Measurements from ENCODE around the gene LBR. TPM values are rescaled to one million over a fixed set of nuclear protein-coding genes. Genes with fewer than 3 reads are reported as not detected.

Gene LBR
- total RNA-seq, 1 donor = 25.3 TPM

DNA sequence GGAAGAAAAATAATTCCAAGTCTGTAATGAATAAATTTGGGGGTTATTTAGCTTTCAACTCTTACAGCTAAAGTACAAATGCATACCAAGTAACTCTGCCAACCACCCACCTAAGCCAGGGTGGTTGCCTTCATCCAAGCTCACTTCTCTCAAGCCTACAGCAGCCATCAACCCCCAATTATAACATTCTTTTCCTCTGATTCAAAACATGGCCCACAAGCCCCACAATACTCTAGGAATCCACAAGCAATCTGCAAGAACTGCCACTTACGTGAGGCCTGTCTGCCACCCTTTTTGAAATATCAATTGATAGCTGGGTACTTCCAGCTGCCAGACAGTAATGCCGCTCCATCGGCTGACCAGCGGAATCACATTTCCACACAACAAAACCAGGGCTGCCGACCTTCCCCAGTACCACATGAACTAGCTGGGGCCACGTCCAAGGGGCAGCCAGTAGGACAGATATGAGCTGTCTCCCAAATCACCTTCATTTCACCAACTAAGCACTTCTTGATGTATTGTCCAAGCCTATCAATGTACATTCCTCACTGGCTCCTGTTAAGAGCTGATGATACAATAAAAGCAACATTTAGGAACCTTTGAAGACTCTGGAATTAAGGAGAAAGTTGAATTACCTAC lies 3.2 kb downstream of the LBR start:
- peak; percentile 83 for DNase-seq (ENCODE audit: insufficient read length, low spot score, missing footprints)
- H2AFZ ChIP-seq (ENCODE audit: low read length) = peak overlapping the region; percentile 26
- peak overlapping the region; percentile 91 for H3K4me3 ChIP-seq (ENCODE audit: insufficient read depth, low read length)
- peaks cover 77% of the 10 kb centered on the region for H3K79me2 ChIP-seq (ENCODE audit: insufficient read depth, low read length)
- peak overlapping the region; percentile 94 for H3K4me2 ChIP-seq (ENCODE audit: insufficient read depth, low read length)
- peaks cover 47% of the 10 kb centered on the region for H3K4me1 ChIP-seq (ENCODE audit: insufficient read depth, low read length)
- no peaks in the 10 kb centered on the region for H3K27me3 ChIP-seq (ENCODE audit: insufficient read depth, low read length)
- H3K27ac ChIP-seq (ENCODE audit: low read depth, low read length) = peak overlapping the region; percentile 95
- H3K9me3 ChIP-seq (ENCODE audit: low read depth, low read length) = no peaks in the 10 kb centered on the region
- H4K20me1 ChIP-seq (ENCODE audit: insufficient read depth, low read length) = peaks cover 10% of the 10 kb centered on the region
- TF ChIP-seq, protein P1, sequence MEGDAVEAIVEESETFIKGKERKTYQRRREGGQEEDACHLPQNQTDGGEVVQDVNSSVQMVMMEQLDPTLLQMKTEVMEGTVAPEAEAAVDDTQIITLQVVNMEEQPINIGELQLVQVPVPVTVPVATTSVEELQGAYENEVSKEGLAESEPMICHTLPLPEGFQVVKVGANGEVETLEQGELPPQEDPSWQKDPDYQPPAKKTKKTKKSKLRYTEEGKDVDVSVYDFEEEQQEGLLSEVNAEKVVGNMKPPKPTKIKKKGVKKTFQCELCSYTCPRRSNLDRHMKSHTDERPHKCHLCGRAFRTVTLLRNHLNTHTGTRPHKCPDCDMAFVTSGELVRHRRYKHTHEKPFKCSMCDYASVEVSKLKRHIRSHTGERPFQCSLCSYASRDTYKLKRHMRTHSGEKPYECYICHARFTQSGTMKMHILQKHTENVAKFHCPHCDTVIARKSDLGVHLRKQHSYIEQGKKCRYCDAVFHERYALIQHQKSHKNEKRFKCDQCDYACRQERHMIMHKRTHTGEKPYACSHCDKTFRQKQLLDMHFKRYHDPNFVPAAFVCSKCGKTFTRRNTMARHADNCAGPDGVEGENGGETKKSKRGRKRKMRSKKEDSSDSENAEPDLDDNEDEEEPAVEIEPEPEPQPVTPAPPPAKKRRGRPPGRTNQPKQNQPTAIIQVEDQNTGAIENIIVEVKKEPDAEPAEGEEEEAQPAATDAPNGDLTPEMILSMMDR (IDR thresholded peaks at IDR 0.05; ENCODE audit: extremely low read depth, low read depth, low read length) = no peak
- H3K36me3 ChIP-seq (ENCODE audit: insufficient read depth, low read length) = peaks cover 4% of the 10 kb centered on the region

DNA sequence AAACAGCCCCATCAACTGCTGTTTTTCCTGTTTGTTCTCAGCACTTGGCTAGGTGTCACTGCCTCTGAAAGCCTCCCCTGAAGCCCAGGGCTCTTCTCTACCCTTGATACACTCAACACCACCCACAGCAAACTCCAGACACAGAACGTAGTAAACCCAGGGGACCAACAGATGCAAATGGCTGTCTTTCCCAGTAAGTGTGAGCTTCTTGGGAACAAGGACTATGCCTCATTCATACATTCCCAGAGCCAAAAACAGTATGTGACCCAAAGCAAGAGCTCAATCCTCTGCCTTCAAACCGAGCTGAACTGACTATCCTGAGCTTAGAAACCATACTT lies 4.4 kb downstream of the LBR start:
- H2AFZ ChIP-seq (ENCODE audit: low read length) = no peak overlapping the region
- DNase-seq (ENCODE audit: insufficient read length, low spot score, missing footprints) = no peak
- H3K27me3 ChIP-seq (ENCODE audit: insufficient read depth, low read length) = no peaks in the 10 kb centered on the region
- peak overlapping the region; percentile 95 for H3K27ac ChIP-seq (ENCODE audit: low read depth, low read length)
- peaks cover 16% of the 10 kb centered on the region for H3K36me3 ChIP-seq (ENCODE audit: insufficient read depth, low read length)
- H3K4me1 ChIP-seq (ENCODE audit: insufficient read depth, low read length) = peaks cover 43% of the 10 kb centered on the region
- peaks cover 86% of the 10 kb centered on the region for H3K79me2 ChIP-seq (ENCODE audit: insufficient read depth, low read length)
- H3K9me3 ChIP-seq (ENCODE audit: low read depth, low read length) = no peaks in the 10 kb centered on the region
- peak overlapping the region; percentile 2 for H3K4me3 ChIP-seq (ENCODE audit: insufficient read depth, low read length)
- H4K20me1 ChIP-seq (ENCODE audit: insufficient read depth, low read length) = peaks cover 10% of the 10 kb centered on the region
- H3K4me2 ChIP-seq (ENCODE audit: insufficient read depth, low read length) = peak overlapping the region; percentile 37
- TF ChIP-seq, protein P1 (IDR thresholded peaks at IDR 0.05; ENCODE audit: extremely low read depth, low read depth, low read length) = no peak

DNA sequence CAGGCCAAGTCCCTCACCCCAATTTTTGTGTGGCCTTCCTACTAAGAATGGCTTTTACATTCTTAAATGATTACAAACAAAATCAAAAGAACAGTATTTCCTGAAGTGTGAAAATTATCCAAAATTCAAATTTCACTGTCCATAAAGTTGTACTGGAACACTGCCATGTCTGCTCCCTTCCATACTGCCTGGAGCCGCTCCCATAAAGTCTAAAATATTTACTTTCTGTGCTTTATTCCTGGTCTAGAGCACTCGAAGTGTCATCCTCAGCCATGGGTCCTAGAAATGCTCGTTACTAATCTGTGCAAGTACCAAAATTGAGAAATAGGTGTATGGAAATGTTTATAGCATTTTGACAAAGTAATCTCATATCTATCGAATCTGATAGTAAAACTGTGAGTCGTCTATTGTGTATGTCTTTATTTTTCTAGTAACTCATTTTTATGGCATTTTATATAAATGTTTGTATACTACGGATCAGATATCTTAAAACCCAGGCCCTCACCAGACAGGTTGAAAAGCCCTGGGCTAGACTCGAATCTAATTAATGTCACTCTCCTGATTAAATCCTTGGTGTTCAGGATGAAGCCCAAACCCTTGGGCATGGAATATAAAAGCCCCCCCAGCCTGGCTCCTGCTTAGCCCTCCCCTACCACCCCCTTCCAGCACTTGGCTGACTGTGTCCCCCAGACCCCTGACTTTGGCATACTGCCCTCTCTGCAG lies 4.9 kb downstream of the LBR start:
- Histone ChIP-seq H3K27me3 (ENCODE audit: insufficient read depth, low read length) (no peaks in the 10 kb centered on the region), H3K4me3 (ENCODE audit: insufficient read depth, low read length) (peak overlapping the region; percentile 2), H3K4me2 (ENCODE audit: insufficient read depth, low read length) (peak overlapping the region; percentile 37), H3K36me3 (ENCODE audit: insufficient read depth, low read length) (peaks cover 21% of the 10 kb centered on the region), H3K27ac (ENCODE audit: low read depth, low read length) (peak overlapping the region; percentile 95), H4K20me1 (ENCODE audit: insufficient read depth, low read length) (peaks cover 10% of the 10 kb centered on the region), H3K9me3 (ENCODE audit: low read depth, low read length) (no peaks in the 10 kb centered on the region), H3K79me2 (ENCODE audit: insufficient read depth, low read length) (peaks cover 86% of the 10 kb centered on the region), H3K4me1 (ENCODE audit: insufficient read depth, low read length) (peaks cover 43% of the 10 kb centered on the region), H2AFZ (ENCODE audit: low read length) (no peak overlapping the region)
- DNase-seq (ENCODE audit: insufficient read length, low spot score, missing footprints) = no peak
- TF ChIP-seq, protein P1 (IDR thresholded peaks at IDR 0.05; ENCODE audit: extremely low read depth, low read depth, low read length) = no peak

DNA sequence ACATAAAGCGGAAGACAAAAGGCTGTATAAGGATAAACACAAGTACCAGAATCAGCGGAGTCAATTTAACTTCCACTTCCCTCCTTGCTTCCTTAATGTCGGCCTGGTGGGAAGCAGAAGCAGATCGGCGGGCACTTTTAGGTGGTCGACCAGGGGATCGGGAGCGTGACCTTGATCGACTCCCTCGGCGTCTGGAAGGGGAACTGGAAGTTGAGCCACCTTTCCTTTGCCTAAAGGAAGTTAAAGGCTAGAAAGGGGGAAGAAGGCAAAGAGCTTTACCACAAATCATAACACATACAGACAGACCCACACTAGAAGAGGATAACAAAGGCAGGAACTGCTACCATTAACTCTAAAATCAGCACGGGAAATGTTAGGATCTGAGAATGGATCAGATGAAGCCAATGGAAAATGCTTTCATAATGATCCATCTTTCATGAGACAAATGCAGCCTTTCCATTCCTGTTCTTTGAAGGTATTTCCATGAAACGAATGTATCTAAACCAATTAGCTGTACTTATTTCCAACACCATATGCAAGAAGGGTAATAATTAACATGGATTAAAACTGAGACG lies 5.7 kb downstream of the LBR start:
- Histone ChIP-seq H3K36me3 (ENCODE audit: insufficient read depth, low read length) (peaks cover 29% of the 10 kb centered on the region), H3K4me1 (ENCODE audit: insufficient read depth, low read length) (peaks cover 43% of the 10 kb centered on the region), H3K27ac (ENCODE audit: low read depth, low read length) (no peak overlapping the region), H3K79me2 (ENCODE audit: insufficient read depth, low read length) (peaks cover 86% of the 10 kb centered on the region), H2AFZ (ENCODE audit: low read length) (no peak overlapping the region), H3K27me3 (ENCODE audit: insufficient read depth, low read length) (no peaks in the 10 kb centered on the region), H3K4me2 (ENCODE audit: insufficient read depth, low read length) (no peak overlapping the region), H3K9me3 (ENCODE audit: low read depth, low read length) (no peaks in the 10 kb centered on the region), H3K4me3 (ENCODE audit: insufficient read depth, low read length) (no peak overlapping the region), H4K20me1 (ENCODE audit: insufficient read depth, low read length) (peaks cover 9% of the 10 kb centered on the region)
- TF ChIP-seq, protein P1 (IDR thresholded peaks at IDR 0.05; ENCODE audit: extremely low read depth, low read depth, low read length) = no peak
- DNase-seq (ENCODE audit: insufficient read length, low spot score, missing footprints) = no peak

All from osteoblast (primary cell).